AG09309 (cell line): Measurements from ENCODE around the gene SLC45A3.
A peak's percentile ranks its signal among the peaks of the same experiment; 100 is the strongest.
"Not testable (repeated sequence)": the region's sequence is repeated elsewhere in the genome, so short reads cannot be mapped to it uniquely, and the experiment has no call there.

Experiments used
- DNase-seq: peaks from one replicate; pipeline ENCODE4 v3.0.0-alpha.2; 2010; ENCODE audit warnings: low read depth
- H3K4me3 ChIP-seq: 2 replicates; pipeline ENCODE4 v1.5.1; 2011; ENCODE audit warnings: mild to moderate bottlenecking, low read depth, low read length, moderate library complexity; ENCODE audit not compliant: control insufficient read depth
- TF ChIP-seq, protein P1 (sequence below): IDR thresholded peaks from 2 replicates; pipeline ENCODE4 v1.5.1; 2011; ENCODE audit warnings: mild to moderate bottlenecking, low read depth, low read length, inconsistent platforms; ENCODE audit not compliant: insufficient read depth, control insufficient read depth; ENCODE audit errors: missing control alignments

SLC45A3 gene, protein sequence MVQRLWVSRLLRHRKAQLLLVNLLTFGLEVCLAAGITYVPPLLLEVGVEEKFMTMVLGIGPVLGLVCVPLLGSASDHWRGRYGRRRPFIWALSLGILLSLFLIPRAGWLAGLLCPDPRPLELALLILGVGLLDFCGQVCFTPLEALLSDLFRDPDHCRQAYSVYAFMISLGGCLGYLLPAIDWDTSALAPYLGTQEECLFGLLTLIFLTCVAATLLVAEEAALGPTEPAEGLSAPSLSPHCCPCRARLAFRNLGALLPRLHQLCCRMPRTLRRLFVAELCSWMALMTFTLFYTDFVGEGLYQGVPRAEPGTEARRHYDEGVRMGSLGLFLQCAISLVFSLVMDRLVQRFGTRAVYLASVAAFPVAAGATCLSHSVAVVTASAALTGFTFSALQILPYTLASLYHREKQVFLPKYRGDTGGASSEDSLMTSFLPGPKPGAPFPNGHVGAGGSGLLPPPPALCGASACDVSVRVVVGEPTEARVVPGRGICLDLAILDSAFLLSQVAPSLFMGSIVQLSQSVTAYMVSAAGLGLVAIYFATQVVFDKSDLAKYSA

DNA sequence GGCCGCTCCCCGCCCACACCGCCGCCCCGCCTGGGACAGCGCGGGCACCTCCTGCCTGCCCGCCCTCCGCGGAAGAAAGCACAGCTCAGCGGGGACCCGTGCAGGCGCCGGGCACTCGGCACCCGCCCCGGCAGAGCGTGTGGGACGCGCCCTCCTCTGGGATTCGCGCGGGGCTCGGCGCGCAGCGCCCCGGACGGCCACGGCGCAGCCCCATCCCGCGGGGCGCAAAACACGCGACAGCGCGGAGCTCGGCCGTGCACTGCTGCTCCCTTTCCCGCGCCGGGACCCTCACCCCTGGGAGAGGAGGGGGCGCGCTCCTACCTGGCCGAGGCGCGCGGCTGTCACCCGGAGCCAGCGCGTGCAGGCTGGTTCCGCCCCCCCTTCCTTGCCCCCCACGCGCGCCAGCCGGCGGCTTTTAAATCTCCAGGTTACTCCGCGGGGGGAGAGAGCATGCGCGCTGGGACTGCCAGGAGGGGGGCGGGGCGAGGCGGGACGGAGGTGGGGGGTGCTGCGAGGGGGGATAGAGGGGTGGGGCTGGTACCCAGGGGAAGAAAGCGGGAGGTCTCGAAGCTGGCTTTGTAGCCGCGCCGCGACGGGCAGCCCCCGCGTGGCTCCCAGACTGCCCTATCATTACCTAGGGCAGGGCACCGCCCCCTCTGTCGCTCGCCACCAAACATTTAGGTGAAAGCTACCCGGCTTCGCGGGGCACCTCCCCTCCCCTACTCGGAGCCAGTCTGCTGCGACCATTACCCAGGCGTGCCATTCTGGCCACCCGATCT is at the start of gene SLC45A3:
SLC45A3 (minus strand) TSS at position 437 of the 779 bp plus-strand sequence. CDS start 15,853 bp downstream, outside the sequence.
- peak within 1 kb of the TSS; percentile 45 for H3K4me3 ChIP-seq
- TF ChIP-seq, protein P1, sequence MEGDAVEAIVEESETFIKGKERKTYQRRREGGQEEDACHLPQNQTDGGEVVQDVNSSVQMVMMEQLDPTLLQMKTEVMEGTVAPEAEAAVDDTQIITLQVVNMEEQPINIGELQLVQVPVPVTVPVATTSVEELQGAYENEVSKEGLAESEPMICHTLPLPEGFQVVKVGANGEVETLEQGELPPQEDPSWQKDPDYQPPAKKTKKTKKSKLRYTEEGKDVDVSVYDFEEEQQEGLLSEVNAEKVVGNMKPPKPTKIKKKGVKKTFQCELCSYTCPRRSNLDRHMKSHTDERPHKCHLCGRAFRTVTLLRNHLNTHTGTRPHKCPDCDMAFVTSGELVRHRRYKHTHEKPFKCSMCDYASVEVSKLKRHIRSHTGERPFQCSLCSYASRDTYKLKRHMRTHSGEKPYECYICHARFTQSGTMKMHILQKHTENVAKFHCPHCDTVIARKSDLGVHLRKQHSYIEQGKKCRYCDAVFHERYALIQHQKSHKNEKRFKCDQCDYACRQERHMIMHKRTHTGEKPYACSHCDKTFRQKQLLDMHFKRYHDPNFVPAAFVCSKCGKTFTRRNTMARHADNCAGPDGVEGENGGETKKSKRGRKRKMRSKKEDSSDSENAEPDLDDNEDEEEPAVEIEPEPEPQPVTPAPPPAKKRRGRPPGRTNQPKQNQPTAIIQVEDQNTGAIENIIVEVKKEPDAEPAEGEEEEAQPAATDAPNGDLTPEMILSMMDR = no peak
- DNase-seq = no peak

DNA sequence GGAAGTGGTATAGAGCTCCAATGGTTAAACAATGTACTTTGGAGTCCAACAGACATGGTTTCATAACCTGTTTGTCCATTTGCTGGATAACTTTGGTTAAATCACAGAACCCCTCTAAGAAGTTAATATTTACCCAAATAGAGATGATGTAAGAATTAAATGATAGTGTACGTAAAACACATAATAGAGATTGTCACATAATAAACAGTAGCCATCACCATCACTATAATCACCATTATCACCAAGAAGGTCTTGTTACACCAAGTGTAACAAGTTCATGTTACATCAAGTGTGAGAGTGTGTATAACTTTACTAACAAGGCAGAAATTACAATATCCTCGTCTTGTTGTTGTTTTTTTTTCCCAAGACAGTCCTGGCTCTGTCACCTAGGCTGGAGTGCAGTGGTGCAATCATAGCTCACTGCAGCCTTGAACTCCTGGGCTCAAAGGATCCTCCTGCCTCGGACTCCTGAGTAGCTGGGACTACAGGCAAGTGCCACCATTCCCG is 46.4 kb upstream of the SLC45A3 start:
- TF ChIP-seq, protein P1 = no peak
- DNase-seq = no peak
- H3K4me3 ChIP-seq = no peak overlapping the region

DNA sequence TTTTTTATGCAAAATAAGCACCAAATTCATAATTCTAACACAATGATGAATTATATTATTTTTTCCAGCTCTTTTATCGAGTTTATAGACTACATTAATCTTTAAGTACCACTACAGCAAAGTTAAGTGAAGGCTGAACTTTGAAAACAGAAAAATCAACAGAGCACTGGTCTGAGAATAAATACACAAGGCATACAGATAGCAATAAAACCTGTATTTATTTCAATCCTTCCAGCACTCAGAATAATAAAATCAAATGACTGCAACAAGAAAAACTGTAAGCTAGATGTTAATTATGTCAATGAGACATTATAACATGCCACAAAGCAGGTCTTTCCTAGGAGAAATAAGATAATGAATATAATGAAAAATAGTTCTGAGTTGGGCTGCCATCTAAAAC is 45.2 kb upstream of the SLC45A3 start:
- TF ChIP-seq, protein P1 = no peak
- H3K4me3 ChIP-seq = no peak overlapping the region
- no peak for DNase-seq

DNA sequence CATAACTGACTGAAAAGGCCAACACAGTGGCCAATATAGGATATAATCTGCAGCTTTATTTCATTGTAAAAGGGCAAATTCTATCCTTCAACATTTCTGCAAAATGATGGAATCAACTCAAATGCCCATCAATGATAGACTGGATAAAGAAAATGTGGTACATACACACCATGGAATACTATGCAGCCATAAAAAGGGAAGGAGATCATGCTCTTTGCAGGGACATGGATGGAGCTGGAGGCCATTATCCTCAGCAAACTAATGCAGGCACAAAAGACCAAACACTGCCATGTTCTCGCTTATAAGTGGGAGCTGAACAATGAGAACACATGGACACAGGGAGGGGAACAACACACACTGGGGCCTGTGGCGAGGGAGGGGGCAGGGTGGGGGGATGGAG is 40.4 kb upstream of the SLC45A3 start:
- DNase-seq, H3K4me3 ChIP-seq: not testable (repeated sequence)

DNA sequence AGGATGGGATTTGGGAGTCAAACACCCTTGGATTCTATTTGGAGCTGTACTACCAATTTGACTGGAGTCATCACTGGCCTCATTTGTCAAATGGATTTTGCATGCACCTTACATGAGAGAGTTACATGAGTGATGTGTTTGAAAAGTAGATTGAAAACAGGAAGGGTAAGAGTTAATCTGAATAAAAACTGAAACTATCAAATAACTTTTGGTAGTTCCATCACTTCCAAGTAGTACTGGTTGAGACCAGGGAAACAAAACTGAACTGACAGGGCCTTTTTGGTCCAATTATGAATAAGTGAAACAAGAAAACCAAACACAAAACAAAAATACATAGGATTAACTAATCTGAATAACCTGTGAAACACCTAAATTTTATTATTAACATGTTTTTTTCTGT is 39.5 kb upstream of the SLC45A3 start:
- DNase-seq = no peak
- TF ChIP-seq, protein P1 = no peak
- no peak overlapping the region for H3K4me3 ChIP-seq

DNA sequence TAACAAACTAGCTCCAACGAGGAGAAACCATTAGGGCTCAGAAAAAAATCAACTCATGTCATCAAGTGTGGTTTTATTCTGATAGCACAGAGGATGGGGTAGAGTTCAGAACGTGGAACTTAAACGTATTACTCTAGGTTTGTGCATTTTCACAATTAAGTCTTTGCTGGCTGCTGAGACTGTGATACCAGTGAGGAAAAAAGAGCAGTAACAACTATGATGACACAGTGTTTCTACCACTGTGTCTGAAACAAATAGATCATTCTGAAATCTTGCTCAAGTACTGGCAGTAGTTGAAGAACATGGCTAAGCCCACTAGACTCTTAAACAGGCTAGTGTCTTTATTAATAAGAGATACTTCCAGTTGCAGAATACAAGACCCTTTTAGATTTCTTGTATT is 38.7 kb upstream of the SLC45A3 start:
- TF ChIP-seq, protein P1 = no peak
- DNase-seq = no peak
- H3K4me3 ChIP-seq = no peak overlapping the region
